Ovary (tissue), 3 donors: ENCODE results near the gene SLPI.

Experiments used
- CTCF ChIP-seq, 3 donors: fragments of 450-650 bp in 2 of 3; fragments of 200-600 bp in 1 of 3; IDR thresholded peaks; one replicate each; pipeline versions ENCODE4 v1.5.1 to v1.8.0; 2016 to 2022; ENCODE audit warnings: antibody characterized with exemption in 3 of 3, mild to moderate bottlenecking in 1 of 3
- POLR2A ChIP-seq: fragments of 450-650 bp; IDR thresholded peaks from one replicate; pipeline ENCODE4 v1.6.1; 2017; ENCODE audit warnings: antibody characterized with exemption, mild to moderate bottlenecking, moderate library complexity
- donor health status: DM: no; HTN: no; CAD: no.

- TF ChIP-seq CTCF (IDR thresholded peaks at IDR 0.05) (no peak), POLR2A (no peak)
Measured at GRCh38 chr20:45269056-45269455, 14.7 kb upstream of the SLPI start.
